ENCODE results near the gene IRF6.
"Not testable (repeated sequence)": the region's sequence is repeated elsewhere in the genome, so short reads cannot be mapped to it uniquely, and the experiment has no call there.

IRF6 gene

GRCh38 chr1:209800984-209801834 lies 4.7 kb downstream of the IRF6 start:
- Histone ChIP-seq H2AFZ (ENCODE audit: low read depth, low read length, severe bottlenecking) (no peak overlapping the region), H3K9ac (ENCODE audit: low read length) (no peak overlapping the region), H3K4me3 (ENCODE audit: insufficient read depth, low read length, poor library complexity, severe bottlenecking) (no peak overlapping the region), H3K9me2 (replicated peaks; ENCODE audit: insufficient read depth, low read length) (no peaks in the 10 kb centered on the region), H4K20me1 (ENCODE audit: low read depth, low read length) (no peaks in the 10 kb centered on the region), H3K36me3 (ENCODE audit: low read length) (no peaks in the 10 kb centered on the region), H3K27ac (ENCODE audit: low read depth, low read length) (no peak overlapping the region), H3F3A (ENCODE audit: insufficient read depth) (no peaks in the 10 kb centered on the region), H3K79me2 (ENCODE audit: insufficient read depth, low read length) (no peaks in the 10 kb centered on the region), H3K9me3 (ENCODE audit: insufficient read depth, low read length) (no peaks in the 10 kb centered on the region), H3K27me3 (ENCODE audit: low read length) (no peaks in the 10 kb centered on the region), H3K4me2 (ENCODE audit: low read depth, low read length, poor library complexity, severe bottlenecking) (no peak overlapping the region)
- no peak for TF ChIP-seq EZH2phosphoT487 (conservative IDR thresholded peaks at IDR 0.05; ENCODE audit: low read length)
- TF ChIP-seq, protein P1, sequence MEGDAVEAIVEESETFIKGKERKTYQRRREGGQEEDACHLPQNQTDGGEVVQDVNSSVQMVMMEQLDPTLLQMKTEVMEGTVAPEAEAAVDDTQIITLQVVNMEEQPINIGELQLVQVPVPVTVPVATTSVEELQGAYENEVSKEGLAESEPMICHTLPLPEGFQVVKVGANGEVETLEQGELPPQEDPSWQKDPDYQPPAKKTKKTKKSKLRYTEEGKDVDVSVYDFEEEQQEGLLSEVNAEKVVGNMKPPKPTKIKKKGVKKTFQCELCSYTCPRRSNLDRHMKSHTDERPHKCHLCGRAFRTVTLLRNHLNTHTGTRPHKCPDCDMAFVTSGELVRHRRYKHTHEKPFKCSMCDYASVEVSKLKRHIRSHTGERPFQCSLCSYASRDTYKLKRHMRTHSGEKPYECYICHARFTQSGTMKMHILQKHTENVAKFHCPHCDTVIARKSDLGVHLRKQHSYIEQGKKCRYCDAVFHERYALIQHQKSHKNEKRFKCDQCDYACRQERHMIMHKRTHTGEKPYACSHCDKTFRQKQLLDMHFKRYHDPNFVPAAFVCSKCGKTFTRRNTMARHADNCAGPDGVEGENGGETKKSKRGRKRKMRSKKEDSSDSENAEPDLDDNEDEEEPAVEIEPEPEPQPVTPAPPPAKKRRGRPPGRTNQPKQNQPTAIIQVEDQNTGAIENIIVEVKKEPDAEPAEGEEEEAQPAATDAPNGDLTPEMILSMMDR (IDR thresholded peaks at IDR 0.05; ENCODE audit: insufficient read depth, low read length, poor library complexity, severe bottlenecking) = no peak

DNA sequence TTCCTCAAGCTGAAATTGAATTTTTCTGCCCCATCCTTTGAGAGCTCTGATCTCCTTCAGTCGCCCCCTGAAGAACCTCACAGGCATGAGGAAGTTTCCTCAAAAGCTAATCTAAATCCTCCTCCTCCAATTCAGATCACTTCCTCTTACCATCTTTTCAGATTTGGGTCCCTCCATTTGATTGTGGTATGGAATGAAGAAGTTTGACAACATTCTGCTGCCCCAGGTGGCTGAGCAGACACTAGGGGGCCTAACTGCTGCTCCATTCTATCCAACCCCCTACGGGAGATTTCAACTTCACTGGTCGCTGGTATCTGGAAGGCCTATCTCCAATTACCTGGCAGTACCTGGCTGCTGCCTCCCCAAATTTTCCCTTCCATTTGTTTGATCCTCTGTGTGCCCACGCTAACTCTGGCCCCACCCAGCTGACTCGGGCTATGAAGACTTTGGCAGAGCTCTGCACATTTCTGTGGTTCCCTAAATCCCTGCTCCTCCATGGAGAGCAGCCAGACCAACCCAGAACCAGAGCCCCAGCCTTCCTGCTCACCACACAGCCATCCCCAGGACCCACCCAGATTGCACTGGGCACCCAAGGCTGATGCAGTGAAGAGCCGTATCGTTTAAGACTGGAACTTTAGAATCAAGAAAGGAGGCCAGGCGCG lies 7.8 kb downstream of the IRF6 start:
- Histone ChIP-seq H3K27me3 (ENCODE audit: low read length) (no peaks in the 10 kb centered on the region), H3K36me3 (ENCODE audit: low read length) (no peaks in the 10 kb centered on the region), H3K9ac (ENCODE audit: low read length) (no peak overlapping the region), H3K9me2 (replicated peaks; ENCODE audit: insufficient read depth, low read length) (no peaks in the 10 kb centered on the region), H3K4me2 (ENCODE audit: low read depth, low read length, poor library complexity, severe bottlenecking) (no peak overlapping the region), H3F3A (ENCODE audit: insufficient read depth) (no peaks in the 10 kb centered on the region), H3K4me3 (ENCODE audit: insufficient read depth, low read length, poor library complexity, severe bottlenecking) (no peak overlapping the region), H3K27ac (ENCODE audit: low read depth, low read length) (no peak overlapping the region), H3K79me2 (ENCODE audit: insufficient read depth, low read length) (no peaks in the 10 kb centered on the region), H4K20me1 (ENCODE audit: low read depth, low read length) (no peaks in the 10 kb centered on the region), H2AFZ (ENCODE audit: low read depth, low read length, severe bottlenecking) (no peak overlapping the region), H3K9me3 (ENCODE audit: insufficient read depth, low read length) (no peaks in the 10 kb centered on the region)
- TF ChIP-seq, protein P1 (IDR thresholded peaks at IDR 0.05; ENCODE audit: insufficient read depth, low read length, poor library complexity, severe bottlenecking) = no peak

DNA sequence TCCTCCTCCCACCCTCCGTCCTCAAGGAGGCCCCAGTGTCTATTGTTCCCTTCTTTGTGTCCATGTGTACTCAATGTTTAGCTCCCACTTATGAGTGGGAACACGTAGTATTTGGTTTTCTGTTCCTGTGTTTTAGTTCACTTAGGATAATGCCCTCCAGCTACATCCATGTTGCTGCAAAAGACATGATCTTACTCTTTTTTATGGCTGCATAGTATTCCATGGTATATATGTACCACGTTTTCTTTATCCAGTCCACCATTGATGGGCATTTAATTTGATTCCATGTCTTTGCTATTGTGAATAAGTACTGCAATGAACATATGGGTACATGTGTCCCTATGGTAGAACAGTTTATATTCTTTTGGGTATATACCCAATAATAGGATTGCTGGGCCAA lies 12.2 kb downstream of the IRF6 start:
- H3K36me3 ChIP-seq (ENCODE audit: low read length); H3K4me3 ChIP-seq (ENCODE audit: insufficient read depth, low read length, poor library complexity, severe bottlenecking); H3K9me3 ChIP-seq (ENCODE audit: insufficient read depth, low read length); H2AFZ ChIP-seq (ENCODE audit: low read depth, low read length, severe bottlenecking); H3K9me2 ChIP-seq (replicated peaks; ENCODE audit: insufficient read depth, low read length); H3F3A ChIP-seq (ENCODE audit: insufficient read depth); H4K20me1 ChIP-seq (ENCODE audit: low read depth, low read length); H3K27me3 ChIP-seq (ENCODE audit: low read length); H3K79me2 ChIP-seq (ENCODE audit: insufficient read depth, low read length); H3K27ac ChIP-seq (ENCODE audit: low read depth, low read length); H3K9ac ChIP-seq (ENCODE audit: low read length); H3K4me2 ChIP-seq (ENCODE audit: low read depth, low read length, poor library complexity, severe bottlenecking): not testable (repeated sequence)

- no peak overlapping the region for H3K9ac ChIP-seq (ENCODE audit: low read length)
- no peaks in the 10 kb centered on the region for H3K9me3 ChIP-seq (ENCODE audit: insufficient read depth, low read length)
- TF ChIP-seq, protein P1 (IDR thresholded peaks at IDR 0.05; ENCODE audit: insufficient read depth, low read length, poor library complexity, severe bottlenecking) = no peak
- no peak for TF ChIP-seq EZH2phosphoT487 (conservative IDR thresholded peaks at IDR 0.05; ENCODE audit: low read length)
- no peaks in the 10 kb centered on the region for H3K9me2 ChIP-seq (replicated peaks; ENCODE audit: insufficient read depth, low read length)
- H3K27ac ChIP-seq (ENCODE audit: low read depth, low read length) = no peak overlapping the region
- H3K79me2 ChIP-seq (ENCODE audit: insufficient read depth, low read length) = no peaks in the 10 kb centered on the region
- H4K20me1 ChIP-seq (ENCODE audit: low read depth, low read length) = no peaks in the 10 kb centered on the region
- H3K4me2 ChIP-seq (ENCODE audit: low read depth, low read length, poor library complexity, severe bottlenecking) = no peak overlapping the region
- no peak overlapping the region for H3K4me3 ChIP-seq (ENCODE audit: insufficient read depth, low read length, poor library complexity, severe bottlenecking)
- H3K27me3 ChIP-seq (ENCODE audit: low read length) = no peaks in the 10 kb centered on the region
- H2AFZ ChIP-seq (ENCODE audit: low read depth, low read length, severe bottlenecking) = no peak overlapping the region
- H3F3A ChIP-seq (ENCODE audit: insufficient read depth) = no peaks in the 10 kb centered on the region
- no peaks in the 10 kb centered on the region for H3K36me3 ChIP-seq (ENCODE audit: low read length)
These were observed 14.0 kb downstream of the IRF6 start for GRCh38 chr1:209791920-209792319.

Data from SU-DHL-6 (cell line).